HG02973 (cell line): ENCODE results near the gene COL1A1.

Experiments used
- ATAC-seq: cut with Tn5 transposase; IDR thresholded peaks from one replicate; pipeline ENCODE4 v1.9.1; 2021; ENCODE audit warnings: moderate library complexity; ENCODE audit not compliant: unreplicated experiment

The COL1A1 gene

GRCh38 chr17:50161023-50161910 lies 40.2 kb downstream of the COL1A1 start:
- ATAC-seq = peak; percentile 76

GRCh38 chr17:50157891-50158290 lies 43.5 kb downstream of the COL1A1 start:
- no peak for ATAC-seq

- ATAC-seq = no peak
Measured at GRCh38 chr17:50155115-50155819, 46.2 kb downstream of the COL1A1 start.

DNA sequence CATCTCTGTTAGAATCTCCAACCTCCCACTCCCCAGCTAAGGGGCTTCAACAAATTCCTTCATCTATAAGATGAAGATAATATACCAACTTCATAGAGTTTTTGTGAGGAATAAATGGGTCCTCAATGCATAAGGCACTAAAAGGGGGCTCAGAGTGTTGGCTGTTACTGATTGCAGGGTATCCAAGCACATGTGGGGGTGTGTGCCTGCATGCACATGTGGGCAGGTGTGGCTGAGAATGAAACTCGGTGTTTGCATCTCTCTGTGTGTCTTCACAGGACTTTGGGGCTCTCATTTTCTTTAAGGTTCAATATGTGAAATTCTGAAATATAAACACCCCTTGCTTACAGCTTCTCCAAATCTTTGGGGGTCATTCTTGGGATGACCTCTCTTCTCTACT lies 46.8 kb downstream of the COL1A1 start:
- no peak for ATAC-seq

DNA sequence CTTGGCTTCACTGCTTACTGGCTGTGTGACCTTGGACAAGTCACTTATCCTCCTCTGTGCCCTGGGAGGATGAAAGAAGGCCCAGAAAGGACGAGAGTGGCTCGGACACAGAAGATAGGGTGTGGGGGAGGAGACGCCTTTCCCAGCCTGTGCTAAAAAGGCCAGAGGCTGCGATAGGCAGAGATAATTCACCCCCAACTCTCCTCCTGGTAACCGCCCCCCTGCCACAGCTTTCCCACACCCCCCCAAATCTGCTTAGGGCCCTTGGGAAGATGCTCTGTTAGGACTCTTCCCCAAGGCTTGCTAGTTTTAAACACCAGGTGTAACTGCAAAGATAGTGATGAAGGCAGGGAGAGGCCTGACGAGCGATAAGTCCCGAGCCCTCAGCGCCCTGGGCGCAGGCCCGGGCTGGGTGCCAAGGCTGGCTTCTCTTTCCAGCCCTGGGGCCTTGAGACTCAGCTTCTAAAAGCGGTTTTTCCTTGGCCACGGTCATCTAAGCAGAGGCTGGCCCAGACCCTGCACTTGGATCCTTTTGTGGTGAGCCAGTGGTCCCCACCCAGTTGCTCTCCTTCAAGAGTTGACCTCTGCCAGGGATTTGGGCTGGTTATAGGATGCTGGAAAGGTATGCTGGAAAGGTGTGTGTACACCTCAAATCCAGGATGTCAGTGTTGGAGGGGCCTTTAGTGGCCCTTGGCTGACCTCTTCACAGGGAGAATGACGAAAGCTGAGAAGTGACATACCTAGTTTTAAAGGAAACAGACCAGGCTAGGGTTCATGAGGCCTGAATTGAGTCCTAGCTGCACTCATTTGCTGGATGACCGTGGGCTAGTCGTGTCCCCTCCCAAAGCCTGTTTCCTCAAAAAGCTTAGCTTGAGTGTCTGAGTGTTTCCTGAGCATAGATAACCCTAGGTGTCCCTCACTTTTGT lies 47.5 kb downstream of the COL1A1 start:
- no peak for ATAC-seq

GRCh38 chr17:50152736-50153135 lies 48.7 kb downstream of the COL1A1 start:
- ATAC-seq = no peak

DNA sequence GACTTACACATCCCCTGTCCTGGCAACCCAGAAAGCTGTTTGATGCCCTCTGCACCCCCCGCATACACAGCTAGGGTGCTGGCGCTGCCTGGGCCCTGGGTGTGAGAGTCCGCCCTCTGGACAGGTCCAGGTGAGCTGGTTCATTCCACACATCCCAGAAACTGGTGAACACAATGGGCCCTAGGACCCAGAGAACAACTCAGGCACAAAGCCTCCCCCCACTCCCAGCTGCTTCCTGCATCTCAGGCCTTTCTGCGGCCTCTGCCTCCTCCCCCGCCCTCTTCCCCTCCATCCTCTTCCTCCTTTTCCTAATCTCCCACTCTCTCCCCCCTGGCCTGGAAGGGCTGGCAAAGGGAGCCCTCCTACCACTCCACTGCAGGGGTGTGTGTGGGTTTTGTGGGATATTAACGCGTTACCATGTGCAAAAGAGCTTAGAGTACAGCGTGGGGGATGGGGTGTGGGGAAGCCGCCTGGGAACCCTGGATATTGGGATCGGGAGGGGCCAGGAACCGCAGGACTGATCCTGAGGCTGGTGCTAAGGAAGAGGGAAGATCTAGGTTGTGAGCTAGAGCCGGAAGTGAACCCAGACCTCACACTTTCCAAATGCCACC lies 49.4 kb downstream of the COL1A1 start:
- ATAC-seq = no peak

GRCh38 chr17:50151041-50151936 lies 50.1 kb downstream of the COL1A1 start:
- ATAC-seq = peak; percentile 45

- ATAC-seq = no peak
Measured at GRCh38 chr17:50150354-50151040, 50.9 kb downstream of the COL1A1 start, which contains the start of gene PPP1R9B. Gene PPP1R9B, minus strand, starts transcription at chr17:50150677. Its CDS starts 164 bp downstream, at chr17:50150513.

DNA sequence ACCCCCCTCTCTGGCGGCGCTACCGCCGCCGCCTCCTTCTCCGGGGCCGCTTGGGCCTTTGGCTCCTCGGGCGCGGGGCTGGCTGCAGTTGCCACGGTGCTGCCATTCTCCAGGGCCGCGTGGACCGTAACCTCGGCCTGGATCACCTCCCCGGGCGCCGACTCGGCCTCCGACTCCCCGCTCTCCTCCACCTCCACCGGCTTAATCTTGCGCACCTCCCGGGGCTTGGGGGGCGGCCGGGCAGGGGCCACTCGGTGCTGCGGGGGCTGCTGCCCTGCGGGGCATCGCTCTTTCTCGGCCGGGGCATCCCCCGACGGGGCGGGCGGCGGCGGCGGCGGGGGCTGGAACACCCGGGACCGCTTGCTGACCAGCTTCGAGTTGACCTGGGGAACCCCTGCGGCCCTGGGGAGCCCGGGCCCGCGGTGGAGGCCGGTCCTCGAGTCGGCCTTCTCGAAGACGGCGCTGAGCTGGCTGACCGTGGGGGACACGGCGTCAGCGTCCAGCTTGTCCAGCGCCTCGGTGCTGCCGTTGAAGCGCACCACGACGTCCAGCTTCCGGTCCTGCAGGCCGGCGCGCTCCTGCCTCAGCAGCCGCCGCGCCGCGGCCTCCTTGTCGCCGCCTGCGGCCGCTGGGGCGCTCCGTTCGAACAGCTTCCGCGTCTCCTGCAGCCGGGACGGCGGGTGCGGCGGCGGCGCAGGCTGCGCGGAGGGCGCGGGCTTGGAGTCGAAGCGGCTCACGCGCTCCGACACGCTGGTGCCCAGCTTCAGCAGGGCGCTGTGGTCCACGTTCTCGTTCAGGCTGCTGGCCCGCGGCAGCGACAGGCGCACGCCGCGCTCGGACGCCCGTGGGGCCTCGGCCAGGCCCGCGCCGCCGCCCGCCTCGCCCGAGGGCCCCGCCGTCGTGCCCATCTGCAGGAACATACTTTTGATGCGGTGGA lies 51.7 kb downstream of the COL1A1 start:
- ATAC-seq = no peak

DNA sequence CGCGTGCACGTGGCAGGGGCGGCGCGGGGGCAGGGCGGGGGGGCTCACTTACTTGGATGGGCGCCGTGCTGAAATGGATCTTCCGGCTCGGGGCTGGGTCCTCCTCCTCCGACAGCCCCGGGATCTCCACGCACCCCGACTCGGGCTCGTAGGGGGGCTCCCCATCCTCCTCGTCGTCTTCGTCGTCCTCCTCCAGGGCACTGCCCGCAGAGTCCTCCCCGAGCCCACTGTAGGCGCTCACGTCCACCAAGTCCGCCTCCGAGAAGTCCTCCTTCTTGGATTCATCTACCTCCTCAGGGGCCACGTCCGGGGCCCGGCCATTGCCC lies 52.4 kb downstream of the COL1A1 start:
- ATAC-seq = no peak

DNA sequence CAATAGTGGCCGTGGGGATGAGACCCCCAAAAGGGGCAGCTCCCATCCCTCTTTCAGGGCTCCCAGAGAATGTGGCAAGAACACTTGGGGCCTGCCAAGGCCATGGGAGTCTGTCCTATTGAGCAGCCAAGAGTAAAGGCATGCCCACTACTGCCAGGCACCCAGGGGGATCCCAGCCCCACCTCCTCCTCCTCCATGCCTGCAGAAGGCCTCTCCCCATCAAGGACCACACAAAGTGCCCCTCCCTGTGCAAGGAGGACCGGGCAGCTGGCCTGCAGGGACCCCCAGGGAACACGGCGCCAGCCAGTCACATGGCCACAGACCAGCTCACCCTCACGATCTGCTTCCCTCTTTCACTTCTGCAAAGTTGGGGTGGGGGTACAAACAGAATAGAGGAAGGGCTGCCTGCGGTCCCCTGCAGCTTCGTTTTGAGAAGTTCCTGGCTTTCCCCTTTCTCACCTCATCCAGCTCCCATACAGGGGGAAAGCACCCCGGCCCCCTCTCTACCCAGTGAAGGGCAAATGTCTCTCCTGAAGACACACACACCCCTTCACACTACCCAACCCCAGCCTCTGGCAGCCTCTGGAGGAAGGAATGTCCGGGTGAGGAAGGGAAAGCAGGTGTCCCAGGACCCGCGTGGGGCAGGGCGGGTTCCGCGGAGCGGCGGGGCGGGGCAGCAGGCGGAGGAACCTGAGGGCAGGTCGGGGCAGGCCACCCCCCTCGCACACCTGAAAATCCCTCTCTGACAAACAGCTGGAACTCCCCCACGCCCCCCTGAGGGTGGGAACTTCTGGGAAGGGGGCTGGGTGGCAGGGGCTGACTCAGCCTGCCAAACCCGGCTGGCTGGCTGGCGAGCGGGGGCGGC lies 53.0 kb downstream of the COL1A1 start:
- ATAC-seq = peak; percentile 34

DNA sequence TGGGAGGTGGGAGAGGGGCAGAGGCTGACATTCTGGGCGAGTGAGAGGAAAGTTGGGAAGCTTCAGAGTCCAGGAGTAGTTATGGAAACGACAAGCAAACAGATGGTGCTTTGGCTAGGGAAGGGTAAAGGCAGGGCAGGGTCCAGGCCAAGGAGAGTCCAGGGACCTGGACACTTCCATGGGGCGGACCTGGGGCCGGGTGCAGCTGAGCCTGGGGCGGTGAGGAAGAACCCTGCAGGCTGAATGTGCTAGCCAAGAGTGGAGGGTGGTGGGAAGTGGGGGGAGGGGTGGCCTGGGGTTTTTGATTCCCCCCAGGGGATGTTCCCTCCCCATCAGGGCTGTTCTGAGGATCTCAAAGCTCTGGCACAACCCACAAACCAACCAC lies 53.6 kb downstream of the COL1A1 start:
- no peak for ATAC-seq

GRCh38 chr17:50146927-50147665 lies 54.3 kb downstream of the COL1A1 start:
- no peak for ATAC-seq

DNA sequence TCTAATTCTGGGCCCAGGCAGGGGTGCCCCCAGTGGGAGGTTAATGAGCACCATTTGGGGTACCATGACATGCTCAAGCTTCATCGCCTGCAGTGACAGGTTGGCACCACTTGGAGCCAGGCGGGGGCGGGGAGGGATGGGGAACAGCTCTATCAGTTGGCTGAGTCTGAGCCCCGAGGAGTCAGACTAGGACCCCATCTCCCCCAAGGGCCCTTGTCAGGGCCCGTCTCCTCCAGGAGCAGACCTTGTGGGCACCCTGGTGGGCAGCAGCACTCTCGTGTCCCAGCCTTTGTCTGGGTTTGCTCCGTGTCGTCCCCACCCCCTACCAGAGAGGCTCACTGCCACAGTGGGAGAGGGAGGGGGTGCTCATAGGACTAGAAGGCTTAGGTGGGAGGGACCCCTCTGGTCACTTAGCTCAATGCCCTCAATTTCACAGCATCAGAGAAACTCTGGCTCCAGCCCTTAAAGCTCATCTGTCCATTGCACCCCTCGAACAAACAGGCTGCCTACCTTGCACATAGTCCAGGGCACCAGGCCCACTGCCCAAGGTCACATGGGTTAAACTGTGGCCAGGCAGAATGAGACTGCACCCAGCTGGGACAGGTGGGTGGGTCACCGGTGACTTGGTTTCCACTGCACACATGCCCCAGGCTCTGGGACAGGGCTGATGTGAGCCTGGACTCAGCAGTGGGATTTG lies 55.1 kb downstream of the COL1A1 start:
- ATAC-seq = no peak
